HepG2 (cell line): ENCODE results near the gene ZSCAN31. TPM values are rescaled to one million over a fixed set of nuclear protein-coding genes. Genes with fewer than 3 reads are reported as not detected.

Experiments used
- BRD4 ChIP-seq: sonication (generic); formaldehyde crosslinking; IDR thresholded peaks from 2 replicates; pipeline ENCODE4 v1.4.0; 2020; ENCODE audit warnings: missing genetic modification reagents
- CBX5 ChIP-seq: sonication (generic); formaldehyde crosslinking; IDR thresholded peaks from 2 replicates; pipeline ENCODE4 v1.4.0; 2020; ENCODE audit warnings: missing genetic modification reagents, borderline replicate concordance
- DPF2 ChIP-seq: sonication (generic); formaldehyde crosslinking; IDR thresholded peaks from 2 replicates; pipeline ENCODE4 v1.4.0; 2020; ENCODE audit warnings: mild to moderate bottlenecking, low read depth, missing genetic modification reagents, borderline replicate concordance
- HMG20A ChIP-seq: IDR thresholded peaks from 2 replicates; pipeline ENCODE4 v1.6.1; 2016; ENCODE audit warnings: borderline replicate concordance
- SETDB1 ChIP-seq: sonication (generic); formaldehyde crosslinking; IDR thresholded peaks from 2 replicates; pipeline ENCODE4 v1.5.1; 2020; ENCODE audit warnings: missing genetic modification reagents, mild to moderate bottlenecking, borderline replicate concordance
- SNAPC4 ChIP-seq: sonication (generic); formaldehyde crosslinking; IDR thresholded peaks from 2 replicates; pipeline ENCODE4 v1.4.0; 2020; ENCODE audit warnings: mild to moderate bottlenecking, missing genetic modification reagents
- SNRNP70 ChIP-seq: fragments of 200-400 bp; formaldehyde crosslinking; IDR thresholded peaks from 2 replicates; pipeline ENCODE4 v1.6.1; 2017; ENCODE audit warnings: mild to moderate bottlenecking, low read depth, low read length, moderate library complexity
- TEAD2 ChIP-seq: sonication (generic); formaldehyde crosslinking; IDR thresholded peaks from 2 replicates; pipeline ENCODE4 v1.9.0; 2021; ENCODE audit warnings: missing genetic modification reagents
- ZBTB1 ChIP-seq: sonication (generic); formaldehyde crosslinking; IDR thresholded peaks from 2 replicates; pipeline ENCODE4 v1.4.0; 2020; ENCODE audit warnings: missing genetic modification reagents, borderline replicate concordance
- ZMYM4 ChIP-seq: sonication (generic); formaldehyde crosslinking; IDR thresholded peaks from 2 replicates; pipeline ENCODE4 v1.8.1; 2023; ENCODE audit warnings: mild to moderate bottlenecking, missing genetic modification reagents
- ZNF24 ChIP-seq: fragments of 450-650 bp; IDR thresholded peaks from 2 replicates; pipeline ENCODE4 v1.6.1; 2017; ENCODE audit warnings: antibody characterized with exemption, mild to moderate bottlenecking
- ZNF691 ChIP-seq: sonication (generic); formaldehyde crosslinking; IDR thresholded peaks from 2 replicates; pipeline ENCODE4 v1.4.0; 2020; ENCODE audit warnings: missing genetic modification reagents, low read depth, mild to moderate bottlenecking, borderline replicate concordance
- ZNF704 ChIP-seq: sonication (generic); formaldehyde crosslinking; IDR thresholded peaks from 2 replicates; pipeline ENCODE4 v1.8.1; 2023; ENCODE audit warnings: mild to moderate bottlenecking, inconsistent platforms, moderate library complexity, missing genetic modification reagents, borderline replicate concordance
- ZNF761 ChIP-seq: sonication (generic); formaldehyde crosslinking; conservative IDR thresholded peaks from 2 replicates; pipeline ENCODE4 v1.4.0; 2020; ENCODE audit warnings: mild to moderate bottlenecking, missing genetic modification reagents
- ZSCAN21 ChIP-seq: sonication (generic); formaldehyde crosslinking; IDR thresholded peaks from 2 replicates; pipeline ENCODE4 v1.8.0; 2022; ENCODE audit warnings: mild to moderate bottlenecking, missing genetic modification reagents, moderate library complexity, borderline replicate concordance
- polyA plus RNA-seq, 8 experiments: library from polyadenylated mRNA; depleted of rRNA in 3 of 8; stranded (reverse) in 7 of 8; unstranded in 1 of 8; fragments of >200 nt; fragmentation: Illumina TruSeq in 4 of 8; extraction: Trizol in 4 of 8; gene quantifications; 2 replicates each; pipeline versions ENCODE4 v1.2.1 to v1.2.3, GENCODE V29; 2011 to 2016; ENCODE audit warnings: low read depth in 4 of 8, missing spikeins in 1 of 8, mixed read lengths in 1 of 8; ENCODE audit not compliant: insufficient read depth in 1 of 8
- total RNA-seq, 5 experiments: library from RNA; depleted of rRNA; stranded (reverse); fragments of >200 nt; fragmentation: Illumina TruSeq; extraction: Trizol; gene quantifications; 2 replicates each; pipeline ENCODE4 v1.2.3, GENCODE V29; 2016; ENCODE audit warnings: low read depth in 1 of 5
- TF ChIP-seq, protein P1 (sequence below): sonication (generic); formaldehyde crosslinking; IDR thresholded peaks from 2 replicates; pipeline ENCODE4 v1.5.1; 2020; ENCODE audit warnings: missing genetic modification reagents, mild to moderate bottlenecking, borderline replicate concordance
- TF ChIP-seq, protein P2 (sequence below): sonication (generic); formaldehyde crosslinking; IDR thresholded peaks from 2 replicates; pipeline ENCODE4 v1.4.0; 2020; ENCODE audit warnings: low read depth, mild to moderate bottlenecking, missing genetic modification reagents

Gene ZSCAN31
- total and polyA plus RNA-seq, 2 of the 13 experiments (the other 11 are each of a cell fraction or from before 2014, with no cell fraction given): 5.3 to 6.2 TPM

DNA sequence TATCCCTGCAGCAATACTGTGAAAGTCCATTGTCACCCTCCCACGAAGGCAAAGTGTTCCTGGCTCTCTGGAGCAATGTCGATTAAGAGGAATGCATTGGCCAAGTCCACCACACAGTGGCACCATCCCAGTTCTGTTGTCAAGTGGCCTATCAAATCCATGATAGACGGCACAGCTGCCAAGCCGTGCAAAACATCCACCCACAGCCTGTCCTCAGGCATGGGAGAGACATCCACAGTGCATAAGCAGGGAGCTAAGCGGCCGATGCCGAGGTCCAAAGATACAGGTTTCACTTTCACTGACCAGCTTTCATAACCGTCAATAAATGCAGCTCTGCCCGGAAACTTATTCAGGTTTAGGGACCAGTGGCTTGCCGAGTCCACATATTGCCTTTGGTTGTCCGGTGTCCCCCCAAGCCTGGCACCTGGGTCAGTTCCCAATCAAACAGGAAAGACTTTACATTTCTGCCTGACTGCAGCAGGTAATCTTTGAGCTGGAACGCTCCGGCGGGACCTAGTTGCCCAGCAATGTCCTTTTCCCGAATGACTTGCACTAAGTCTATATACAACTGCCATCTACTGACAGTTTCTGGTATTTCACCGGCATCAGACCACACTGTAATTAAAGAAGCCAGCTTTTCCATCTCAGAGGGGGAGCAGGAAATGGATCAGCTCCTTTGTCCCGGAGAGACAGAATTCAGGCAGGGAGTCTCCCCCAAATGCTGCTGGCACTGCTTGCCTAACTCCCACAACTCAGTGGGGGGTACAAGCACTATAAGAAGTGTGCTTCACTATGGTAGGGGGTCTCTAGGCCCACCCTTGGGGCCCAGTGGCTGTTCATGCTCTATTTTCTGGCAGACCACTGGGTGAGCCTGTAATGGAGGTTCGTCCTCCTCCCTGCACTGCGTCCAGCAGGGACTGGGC lies 20.1 kb upstream of the ZSCAN31 start (continued):
- no peak for TF ChIP-seq HMG20A (CRISPR knock-in tag)
- TF ChIP-seq SNAPC4 (CRISPR knock-in tag): no peak
- TF ChIP-seq ZBTB1 (CRISPR knock-in tag): no peak
- no peak for TF ChIP-seq ZNF691
- no peak for TF ChIP-seq SETDB1 (CRISPR knock-in tag)
- no peak for TF ChIP-seq SNRNP70
- no peak for TF ChIP-seq ZNF704 (CRISPR knock-in tag)
- TF ChIP-seq ZNF24: no peak; the same call in 1 of the 2 replicates
- TF ChIP-seq, protein P1, sequence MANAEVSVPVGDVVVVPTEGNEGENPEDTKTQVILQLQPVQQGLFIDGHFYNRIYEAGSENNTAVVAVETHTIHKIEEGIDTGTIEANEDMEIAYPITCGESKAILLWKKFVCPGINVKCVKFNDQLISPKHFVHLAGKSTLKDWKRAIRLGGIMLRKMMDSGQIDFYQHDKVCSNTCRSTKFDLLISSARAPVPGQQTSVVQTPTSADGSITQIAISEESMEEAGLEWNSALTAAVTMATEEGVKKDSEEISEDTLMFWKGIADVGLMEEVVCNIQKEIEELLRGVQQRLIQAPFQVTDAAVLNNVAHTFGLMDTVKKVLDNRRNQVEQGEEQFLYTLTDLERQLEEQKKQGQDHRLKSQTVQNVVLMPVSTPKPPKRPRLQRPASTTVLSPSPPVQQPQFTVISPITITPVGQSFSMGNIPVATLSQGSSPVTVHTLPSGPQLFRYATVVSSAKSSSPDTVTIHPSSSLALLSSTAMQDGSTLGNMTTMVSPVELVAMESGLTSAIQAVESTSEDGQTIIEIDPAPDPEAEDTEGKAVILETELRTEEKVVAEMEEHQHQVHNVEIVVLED (CRISPR knock-in tag): 0 out of 2 replicates have a peak, but pooled peaks have one; percentile 15
- no peak for TF ChIP-seq BRD4
- no peak; the same call in 1 of the 2 replicates for TF ChIP-seq ZMYM4 (CRISPR knock-in tag)
- TF ChIP-seq CBX5: no peak
- no peak for TF ChIP-seq ZSCAN21
- no peak for TF ChIP-seq ZNF761
- TF ChIP-seq, protein P2, sequence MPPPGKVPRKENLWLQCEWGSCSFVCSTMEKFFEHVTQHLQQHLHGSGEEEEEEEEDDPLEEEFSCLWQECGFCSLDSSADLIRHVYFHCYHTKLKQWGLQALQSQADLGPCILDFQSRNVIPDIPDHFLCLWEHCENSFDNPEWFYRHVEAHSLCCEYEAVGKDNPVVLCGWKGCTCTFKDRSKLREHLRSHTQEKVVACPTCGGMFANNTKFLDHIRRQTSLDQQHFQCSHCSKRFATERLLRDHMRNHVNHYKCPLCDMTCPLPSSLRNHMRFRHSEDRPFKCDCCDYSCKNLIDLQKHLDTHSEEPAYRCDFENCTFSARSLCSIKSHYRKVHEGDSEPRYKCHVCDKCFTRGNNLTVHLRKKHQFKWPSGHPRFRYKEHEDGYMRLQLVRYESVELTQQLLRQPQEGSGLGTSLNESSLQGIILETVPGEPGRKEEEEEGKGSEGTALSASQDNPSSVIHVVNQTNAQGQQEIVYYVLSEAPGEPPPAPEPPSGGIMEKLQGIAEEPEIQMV (CRISPR knock-in tag): peak; percentile 82; the same call in 1 of the 2 replicates
- no peak for TF ChIP-seq DPF2 (CRISPR knock-in tag)
- no peak for TF ChIP-seq TEAD2 (CRISPR knock-in tag)
